PC-3 (cell line): Measurements from ENCODE around the gene EPB41L2. TPM values are rescaled to one million over a fixed set of nuclear protein-coding genes. Genes with fewer than 3 reads are reported as not detected.

ENCODE experiments used
- ATAC-seq: fragments of 200-7000 bp; cut with Tn5 transposase; 2 replicates; pipeline ENCODE4 v1.9.1; 2020; ENCODE audit warnings: mild to moderate bottlenecking, moderate library complexity
- BruUV-seq: library from RNA; stranded (reverse); fragments of 400-500 nt; replicated peaks from 2 replicates; lab custom pipeline; 2021; lab: Mats Ljungman, UMichigan
- CTCF ChIA-PET: fragments of 300-600 bp; sonication (Branson Sonifier 250); formaldehyde crosslinking; loops from one replicate; lab custom pipeline; 2022; ENCODE audit warnings: antibody characterized with exemption; lab: Charles Lee
- POLR2A ChIA-PET: fragments of 300-600 bp; sonication (Branson Sonifier 250); formaldehyde crosslinking; loops from one replicate; lab custom pipeline; 2022; ENCODE audit warnings: antibody characterized with exemption; ENCODE audit not compliant: unreplicated experiment; lab: Charles Lee
- DNase-seq: peaks from one replicate; pipeline ENCODE4 v3.0.0-alpha.2; 2015
- H2AFZ ChIP-seq: fragments of 300-600 bp; sonication (generic); 2 replicates; pipeline ENCODE4 v1.6.0; 2016; ENCODE audit warnings: antibody characterized with exemption, low read length
- H3F3A ChIP-seq: fragments of 300-600 bp; sonication (generic); one replicate; pipeline ENCODE4 v1.6.0; 2017; ENCODE audit warnings: antibody characterized with exemption, low read length, control low read depth, mild to moderate bottlenecking; ENCODE audit not compliant: unreplicated experiment
- H3K27ac ChIP-seq: fragments of 300-600 bp; sonication (generic); 2 replicates; pipeline ENCODE4 v1.5.1; 2016; ENCODE audit warnings: mild to moderate bottlenecking, low read length
- H3K27me3 ChIP-seq: fragments of 300-600 bp; sonication (generic); 2 replicates; pipeline ENCODE4 v1.6.1; 2016; ENCODE audit warnings: low read length, mixed read lengths
- H3K36me3 ChIP-seq: fragments of 300-600 bp; sonication (generic); 2 replicates; pipeline ENCODE4 v1.6.1; 2016; ENCODE audit warnings: low read depth, mixed run types, low read length, mixed read lengths
- H3K4me1 ChIP-seq: fragments of 300-600 bp; sonication (generic); 2 replicates; pipeline ENCODE4 v1.5.1; 2016; ENCODE audit warnings: low read length; ENCODE audit not compliant: insufficient read depth
- H3K4me2 ChIP-seq: fragments of 300-600 bp; sonication (generic); 2 replicates; pipeline ENCODE4 v1.6.0; 2016; ENCODE audit warnings: low read length
- H3K4me3 ChIP-seq: fragments of 300-600 bp; sonication (generic); 2 replicates; pipeline ENCODE4 v1.5.1; 2016; ENCODE audit warnings: mild to moderate bottlenecking, low read length, mixed read lengths
- H3K79me2 ChIP-seq: fragments of 300-600 bp; sonication (generic); 2 replicates; pipeline ENCODE4 v1.6.1; 2017; ENCODE audit warnings: low read length, mixed read lengths
- H3K9ac ChIP-seq: fragments of 300-600 bp; sonication (generic); 2 replicates; pipeline ENCODE4 v1.6.0; 2016; ENCODE audit warnings: mild to moderate bottlenecking, low read length
- H3K9me2 ChIP-seq: fragments of 300-600 bp; sonication (generic); replicated peaks from 2 replicates; pipeline ENCODE4 v1.6.1; 2016; ENCODE audit warnings: mixed run types, low read length, mixed read lengths
- H3K9me3 ChIP-seq: fragments of 300-600 bp; sonication (generic); 2 replicates; pipeline ENCODE4 v1.6.1; 2016; ENCODE audit warnings: low read length, mixed read lengths
- H4K20me1 ChIP-seq: fragments of 300-600 bp; sonication (generic); 2 replicates; pipeline ENCODE4 v1.6.1; 2016; ENCODE audit warnings: low read length, mixed read lengths
- EZH2 ChIP-seq: fragments of 300-600 bp; sonication (generic); IDR thresholded peaks from one replicate; pipeline ENCODE4 v1.6.1; 2017; ENCODE audit warnings: antibody characterized with exemption, mild to moderate bottlenecking, low read length; ENCODE audit not compliant: unreplicated experiment
- EZH2phosphoT487 ChIP-seq: fragments of 300-600 bp; sonication (generic); IDR thresholded peaks from 2 replicates; pipeline ENCODE4 v1.6.1; 2018; ENCODE audit warnings: mild to moderate bottlenecking, antibody characterized with exemption, low read length, borderline replicate concordance
- intact Hi-C: fragments of 100-400 bp; cut with micrococcal nuclease; formaldehyde crosslinking; loops from 2 replicates; pipeline ENCODE4 v1.9.0; 2023
- total RNA-seq: library from RNA; depleted of rRNA; stranded (reverse); fragments of >200 nt; gene quantifications from 2 replicates; pipeline ENCODE4 v1.2.3, GENCODE V29; 2014
- TF ChIP-seq, protein P1 (sequence below): fragments of 300-600 bp; sonication (generic); conservative IDR thresholded peaks from 2 replicates; pipeline ENCODE4 v1.5.1; 2017; ENCODE audit warnings: antibody characterized with exemption, low read depth, mild to moderate bottlenecking, low read length

The EPB41L2 gene
- total RNA-seq, 1 experiment from 2014 or later = 26.9 TPM

DNA sequence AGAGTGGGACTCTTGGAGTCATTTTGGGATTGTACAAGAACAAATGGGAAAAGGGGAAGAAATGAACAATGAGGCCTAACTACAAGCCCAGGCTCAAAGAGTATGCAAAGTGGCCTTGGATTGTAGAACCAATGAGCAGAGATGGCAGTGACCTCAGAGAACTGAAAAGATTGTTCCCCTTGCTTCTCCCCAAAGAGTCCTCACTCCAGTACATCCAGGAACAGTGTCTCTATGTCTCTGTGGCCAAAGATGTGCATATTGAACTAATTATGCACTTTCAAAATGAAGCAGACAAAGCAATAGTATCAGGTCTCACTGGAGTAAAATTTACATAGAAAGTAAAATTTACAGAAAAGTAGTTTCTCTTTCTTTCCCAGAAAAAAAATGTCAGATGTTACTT is 154.9 kb downstream of the EPB41L2 start:
- H4K20me1 ChIP-seq = no peaks in the 10 kb centered on the region
- H3K9me3 ChIP-seq = no peaks in the 10 kb centered on the region
- H2AFZ ChIP-seq = no peak overlapping the region
- no peaks in the 10 kb centered on the region for H3K9me2 ChIP-seq
- H3F3A ChIP-seq = no peaks in the 10 kb centered on the region
- H3K4me2 ChIP-seq = no peak overlapping the region
- H3K9ac ChIP-seq = no peak overlapping the region
- no peak overlapping the region for H3K4me3 ChIP-seq
- no peaks in the 10 kb centered on the region for H3K79me2 ChIP-seq
- H3K4me1 ChIP-seq = no peaks in the 10 kb centered on the region
- POLR2A ChIA-PET = no interaction called here
- BruUV-seq = no TSS peak
- CTCF ChIA-PET = no interaction called here
- ATAC-seq (no peak), DNase-seq (no peak)
- TF ChIP-seq, protein P1, sequence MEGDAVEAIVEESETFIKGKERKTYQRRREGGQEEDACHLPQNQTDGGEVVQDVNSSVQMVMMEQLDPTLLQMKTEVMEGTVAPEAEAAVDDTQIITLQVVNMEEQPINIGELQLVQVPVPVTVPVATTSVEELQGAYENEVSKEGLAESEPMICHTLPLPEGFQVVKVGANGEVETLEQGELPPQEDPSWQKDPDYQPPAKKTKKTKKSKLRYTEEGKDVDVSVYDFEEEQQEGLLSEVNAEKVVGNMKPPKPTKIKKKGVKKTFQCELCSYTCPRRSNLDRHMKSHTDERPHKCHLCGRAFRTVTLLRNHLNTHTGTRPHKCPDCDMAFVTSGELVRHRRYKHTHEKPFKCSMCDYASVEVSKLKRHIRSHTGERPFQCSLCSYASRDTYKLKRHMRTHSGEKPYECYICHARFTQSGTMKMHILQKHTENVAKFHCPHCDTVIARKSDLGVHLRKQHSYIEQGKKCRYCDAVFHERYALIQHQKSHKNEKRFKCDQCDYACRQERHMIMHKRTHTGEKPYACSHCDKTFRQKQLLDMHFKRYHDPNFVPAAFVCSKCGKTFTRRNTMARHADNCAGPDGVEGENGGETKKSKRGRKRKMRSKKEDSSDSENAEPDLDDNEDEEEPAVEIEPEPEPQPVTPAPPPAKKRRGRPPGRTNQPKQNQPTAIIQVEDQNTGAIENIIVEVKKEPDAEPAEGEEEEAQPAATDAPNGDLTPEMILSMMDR = no peak
- TF ChIP-seq EZH2 (no peak), EZH2phosphoT487 (no peak)
- intact Hi-C loops = no loop called here
- no peaks in the 10 kb centered on the region for H3K27me3 ChIP-seq
- H3K27ac ChIP-seq = no peak overlapping the region
- no peaks in the 10 kb centered on the region for H3K36me3 ChIP-seq

DNA sequence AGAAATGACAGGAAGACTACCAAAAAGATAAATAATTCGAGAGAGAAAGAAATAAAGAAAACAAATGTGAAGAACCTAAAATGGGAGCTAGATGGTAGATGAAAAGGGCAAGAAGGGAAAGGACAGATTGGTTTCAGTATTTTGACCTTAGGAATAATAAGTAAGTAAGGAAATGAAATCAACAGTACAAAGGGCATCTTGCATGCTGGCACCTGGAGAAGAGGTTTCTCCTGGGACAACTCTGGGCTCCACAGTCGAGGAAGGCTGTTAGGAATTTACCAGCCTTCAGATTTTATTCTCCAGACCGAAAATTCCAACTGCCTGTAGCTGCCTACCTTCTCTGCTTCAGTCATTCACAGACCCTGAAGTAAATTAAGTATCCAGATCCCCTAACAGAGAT is 155.4 kb downstream of the EPB41L2 start:
- no peak overlapping the region for H3K4me2 ChIP-seq
- no peak for DNase-seq
- H3K9me2 ChIP-seq = no peaks in the 10 kb centered on the region
- no peaks in the 10 kb centered on the region for H3F3A ChIP-seq
- H4K20me1 ChIP-seq = no peaks in the 10 kb centered on the region
- CTCF ChIA-PET = no interaction called here
- TF ChIP-seq EZH2phosphoT487 (no peak), EZH2 (no peak)
- TF ChIP-seq, protein P1 = no peak
- ATAC-seq = no peak
- H3K36me3 ChIP-seq = no peaks in the 10 kb centered on the region
- intact Hi-C loops = no loop called here
- no peak overlapping the region for H3K9ac ChIP-seq
- H3K4me1 ChIP-seq = no peaks in the 10 kb centered on the region
- no peak overlapping the region for H3K27ac ChIP-seq
- H3K9me3 ChIP-seq = no peaks in the 10 kb centered on the region
- no peak overlapping the region for H2AFZ ChIP-seq
- no TSS peak for BruUV-seq
- POLR2A ChIA-PET = no interaction called here
- no peak overlapping the region for H3K4me3 ChIP-seq
- H3K79me2 ChIP-seq = no peaks in the 10 kb centered on the region
- H3K27me3 ChIP-seq = no peaks in the 10 kb centered on the region

DNA sequence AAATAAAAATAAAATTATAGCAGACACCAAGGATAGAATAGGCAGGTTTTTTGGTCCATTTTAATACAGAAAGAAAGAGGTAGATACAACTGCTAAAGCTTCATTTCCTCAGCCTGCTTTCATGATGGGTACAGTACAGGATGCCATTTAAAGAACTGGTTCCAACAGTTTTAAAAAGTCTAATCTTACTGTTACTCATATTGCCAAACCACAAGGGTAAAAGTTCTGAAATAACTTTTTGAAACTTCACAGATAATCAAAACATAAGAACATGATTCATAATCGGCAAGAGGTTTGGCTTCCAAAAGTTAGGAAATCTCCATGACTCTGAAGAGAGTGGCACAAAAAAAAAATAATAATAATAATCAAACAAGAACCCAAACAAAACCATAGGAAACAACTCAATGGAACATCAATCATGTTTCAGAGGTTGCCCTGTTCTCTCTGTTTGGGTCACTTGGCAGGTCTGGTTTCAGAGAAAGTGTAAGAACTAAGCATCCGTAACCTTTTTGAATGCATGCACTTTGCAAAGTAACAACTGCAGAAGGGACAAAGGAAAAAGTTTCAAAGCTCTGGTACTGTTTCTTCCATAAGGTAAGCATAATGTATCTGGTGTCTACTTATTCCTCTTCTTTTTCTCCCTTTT is 156.2 kb downstream of the EPB41L2 start:
- no peak overlapping the region for H3K4me2 ChIP-seq
- no peaks in the 10 kb centered on the region for H3K9me3 ChIP-seq
- TF ChIP-seq, protein P1 = no peak
- TF ChIP-seq EZH2phosphoT487 = no peak
- TF ChIP-seq EZH2 = no peak
- no TSS peak for BruUV-seq
- intact Hi-C loops = no loop called here
- no peak overlapping the region for H3K27ac ChIP-seq
- H3K27me3 ChIP-seq = no peaks in the 10 kb centered on the region
- ChIA-PET CTCF (no interaction called here), POLR2A (no interaction called here)
- H3K9me2 ChIP-seq = no peaks in the 10 kb centered on the region
- ATAC-seq (no peak), DNase-seq (no peak)
- no peaks in the 10 kb centered on the region for H3F3A ChIP-seq
- H3K4me3 ChIP-seq = no peak overlapping the region
- H3K9ac ChIP-seq = no peak overlapping the region
- H3K79me2 ChIP-seq = no peaks in the 10 kb centered on the region
- no peaks in the 10 kb centered on the region for H4K20me1 ChIP-seq
- H3K36me3 ChIP-seq = no peaks in the 10 kb centered on the region
- no peaks in the 10 kb centered on the region for H3K4me1 ChIP-seq
- H2AFZ ChIP-seq = no peak overlapping the region
